Gastroesophageal sphincter (tissue), 4 donors: Measurements from ENCODE around the gene NOD2. TPM values are rescaled to one million over a fixed set of nuclear protein-coding genes. Genes with fewer than 3 reads are reported as not detected.

Experiments
- ATAC-seq: fragments of 150-250 bp; one replicate; pipeline ENCODE4 v1.9.1; 2016; ENCODE audit warnings: mild to moderate bottlenecking, moderate library complexity
- H3K27ac ChIP-seq, 4 donors: fragments of 200-600 bp; sonication (generic) in 3 of 4; 1 replicate in 3 of 4; 2 replicates in 1 of 4; pipeline ENCODE4 v1.5.1; 2016 to 2019
- H3K27me3 ChIP-seq: fragments of 200-600 bp; sonication (generic); one replicate; pipeline ENCODE4 v1.5.1; 2019
- H3K36me3 ChIP-seq, 2 donors: fragments of 200-600 bp; sonication (generic); one replicate each; pipeline ENCODE4 v1.5.1; 2019; ENCODE audit warnings: control low read depth in 1 of 2
- H3K4me1 ChIP-seq, 3 donors: fragments of 200-600 bp; sonication (generic); 1 replicate in 2 of 3; 2 replicates in 1 of 3; pipeline ENCODE4 v1.5.1; 2016 to 2019; ENCODE audit warnings: control low read depth in 2 of 3
- H3K4me3 ChIP-seq, 2 donors: fragments of 200-600 bp; sonication (generic); one replicate each; pipeline ENCODE4 v1.5.1; 2019; ENCODE audit warnings: mild to moderate bottlenecking in 1 of 2, moderate library complexity in 1 of 2
- H3K9me3 ChIP-seq, 3 donors: fragments of 200-600 bp; sonication (generic); one replicate each; pipeline ENCODE4 v1.5.1; 2017 to 2019; ENCODE audit warnings: control low read depth in 2 of 3
- EP300 ChIP-seq: sonication (generic); formaldehyde crosslinking; IDR thresholded peaks from one replicate; pipeline ENCODE4 v1.6.1; 2017; ENCODE audit warnings: antibody characterized with exemption, mild to moderate bottlenecking
- POLR2A ChIP-seq, 2 donors: fragments of 450-650 bp; IDR thresholded peaks; one replicate each; pipeline ENCODE4 v1.6.1; 2017; ENCODE audit warnings: antibody characterized with exemption in 2 of 2, mild to moderate bottlenecking in 2 of 2, moderate library complexity in 1 of 2
- POLR2AphosphoS5 ChIP-seq: sonication (generic); formaldehyde crosslinking; IDR thresholded peaks from one replicate; pipeline ENCODE4 v1.6.1; 2017; ENCODE audit warnings: antibody characterized with exemption
- WGBS, 2 donors: methylation state at CpG; one replicate each; pipeline ENCODE4 v1.1.5; 2018; ENCODE audit warnings: low coverage in 1 of 2; 5-methylcytosine and 5-hydroxymethylcytosine counted together
- total RNA-seq, 4 donors: library from RNA; depleted of rRNA; stranded (reverse); fragments of >200 nt; gene quantifications; one replicate each; pipeline ENCODE4 v1.1.0, GENCODE V29; 2016
- TF ChIP-seq, protein P1 (sequence below), 4 experiments: fragments of 200-600 bp in 2 of 4; fragments of 450-650 bp in 2 of 4; sonication (generic) in 1 of 4; IDR thresholded peaks; one replicate each; pipeline ENCODE4 v1.5.1; 2017 to 2019; ENCODE audit warnings: antibody characterized with exemption in 4 of 4, mild to moderate bottlenecking in 2 of 4, moderate library complexity in 2 of 4

The NOD2 gene
- total RNA-seq, 4 donors from 2014 or later = 0.82 to 5.9 (median 3.5) TPM

- peaks cover 0 to 22% of the 10 kb centered on the region in 2 donors for H3K36me3 ChIP-seq
- H3K27me3 ChIP-seq = peaks cover 7% of the 10 kb centered on the region
- H3K4me1 ChIP-seq = peaks cover 0 to 20% (median 5%) of the 10 kb centered on the region in 3 donors
- no peak for TF ChIP-seq POLR2AphosphoS5
- TF ChIP-seq, protein P1, sequence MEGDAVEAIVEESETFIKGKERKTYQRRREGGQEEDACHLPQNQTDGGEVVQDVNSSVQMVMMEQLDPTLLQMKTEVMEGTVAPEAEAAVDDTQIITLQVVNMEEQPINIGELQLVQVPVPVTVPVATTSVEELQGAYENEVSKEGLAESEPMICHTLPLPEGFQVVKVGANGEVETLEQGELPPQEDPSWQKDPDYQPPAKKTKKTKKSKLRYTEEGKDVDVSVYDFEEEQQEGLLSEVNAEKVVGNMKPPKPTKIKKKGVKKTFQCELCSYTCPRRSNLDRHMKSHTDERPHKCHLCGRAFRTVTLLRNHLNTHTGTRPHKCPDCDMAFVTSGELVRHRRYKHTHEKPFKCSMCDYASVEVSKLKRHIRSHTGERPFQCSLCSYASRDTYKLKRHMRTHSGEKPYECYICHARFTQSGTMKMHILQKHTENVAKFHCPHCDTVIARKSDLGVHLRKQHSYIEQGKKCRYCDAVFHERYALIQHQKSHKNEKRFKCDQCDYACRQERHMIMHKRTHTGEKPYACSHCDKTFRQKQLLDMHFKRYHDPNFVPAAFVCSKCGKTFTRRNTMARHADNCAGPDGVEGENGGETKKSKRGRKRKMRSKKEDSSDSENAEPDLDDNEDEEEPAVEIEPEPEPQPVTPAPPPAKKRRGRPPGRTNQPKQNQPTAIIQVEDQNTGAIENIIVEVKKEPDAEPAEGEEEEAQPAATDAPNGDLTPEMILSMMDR (IDR thresholded peaks at IDR 0.05) = peak in 1 of 4 experiments; percentile 22
- H3K9me3 ChIP-seq = peaks cover 0 to 27% (median 0%) of the 10 kb centered on the region in 3 donors
- no peak for ATAC-seq
- H3K4me3 ChIP-seq = no peak overlapping the region
- H3K27ac ChIP-seq = no peak overlapping the region
- 50% methylated on average over 2 of the region's 2 CpGs; no CpG with 5 or more reads in 1 of the 2 donors for WGBS, 2 donors
Measured at GRCh38 chr16:50671644-50672260, 21.7 kb upstream of the NOD2 start.

DNA sequence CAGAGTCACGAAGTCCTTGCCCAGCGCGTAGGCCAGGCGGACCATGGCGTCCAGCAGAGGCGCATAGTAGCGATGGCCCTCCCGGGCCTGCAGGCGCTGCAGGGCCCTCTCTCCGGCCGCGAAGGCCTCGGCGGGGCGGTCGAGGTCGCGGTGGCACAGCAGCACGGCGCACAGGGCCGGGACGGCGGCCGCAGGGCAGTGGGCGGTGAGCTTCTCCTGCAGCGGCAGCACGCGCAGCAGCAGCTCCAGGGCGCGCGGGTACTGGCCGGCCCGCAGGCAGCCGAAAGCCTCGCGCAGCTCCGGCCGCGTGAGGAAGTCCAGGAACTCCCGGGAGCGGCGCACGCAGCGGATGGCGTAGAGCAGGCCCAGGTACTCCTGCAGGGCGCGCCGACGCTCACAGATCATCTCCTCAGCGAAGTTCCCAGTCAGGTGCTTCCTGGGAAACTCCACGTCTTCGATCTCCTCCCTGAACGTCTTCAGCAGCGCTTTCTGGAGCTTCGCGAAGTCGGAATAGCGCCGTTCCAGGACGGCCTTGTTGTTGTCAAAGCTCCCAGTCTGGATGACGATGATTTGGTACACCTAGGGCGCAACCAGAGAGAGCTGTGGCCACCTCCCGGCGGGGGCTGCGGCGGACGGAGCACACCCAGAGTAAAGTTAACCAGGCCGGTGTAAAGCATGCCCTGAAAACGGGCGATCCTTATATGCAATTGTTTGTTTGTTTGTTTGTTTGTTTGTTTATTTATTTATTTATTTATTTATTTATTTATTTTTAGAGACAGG lies 19.7 kb upstream of the NOD2 start:
- Histone ChIP-seq H3K27me3 (peaks cover 7% of the 10 kb centered on the region), H3K9me3 (peaks cover 0 to 27% (median 0%) of the 10 kb centered on the region in 3 donors), H3K4me3 (no peak overlapping the region), H3K36me3 (peaks cover 0 to 22% of the 10 kb centered on the region in 2 donors), H3K4me1 (peaks cover 0 to 10% (median 2%) of the 10 kb centered on the region in 3 donors), H3K27ac (no peak overlapping the region)
- WGBS, 2 donors = 82 to 91% methylated on average over 10 to 15 of the region's 70 CpGs
- TF ChIP-seq, protein P1 (IDR thresholded peaks at IDR 0.05) = no peak
- no peak for TF ChIP-seq EP300
- no peak for TF ChIP-seq POLR2A (IDR thresholded peaks at IDR 0.05)
- TF ChIP-seq POLR2AphosphoS5 = no peak
- ATAC-seq = no peak

DNA sequence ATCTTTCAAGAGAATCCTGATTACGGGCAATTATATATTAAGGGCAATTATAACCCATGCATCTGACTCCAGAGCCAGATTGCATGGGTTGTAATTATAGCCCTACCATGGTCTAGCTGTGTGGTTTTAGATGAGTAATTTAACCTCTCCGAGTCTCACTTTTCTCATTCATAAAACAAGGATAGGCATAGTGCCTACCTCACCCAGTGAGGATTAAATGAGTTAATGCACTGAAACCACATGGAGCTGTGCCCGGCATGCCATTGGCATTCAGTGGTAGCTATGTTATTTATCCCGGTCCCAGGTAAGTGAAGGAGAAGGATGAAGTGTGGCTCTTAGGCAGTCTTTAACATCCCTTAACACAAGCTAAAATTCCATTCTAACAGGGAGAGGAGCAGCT lies 18.6 kb upstream of the NOD2 start:
- Histone ChIP-seq H3K27ac (no peak overlapping the region), H3K4me3 (no peak overlapping the region), H3K9me3 (peaks cover 0 to 27% (median 0%) of the 10 kb centered on the region in 3 donors), H3K27me3 (peaks cover 7% of the 10 kb centered on the region), H3K36me3 (peaks cover 0 to 22% of the 10 kb centered on the region in 2 donors), H3K4me1 (no peaks in the 10 kb centered on the region)
- ATAC-seq = no peak
- 83 to 100% methylated on average over 1 to 4 of the region's 4 CpGs for WGBS, 2 donors
- TF ChIP-seq, protein P1 (IDR thresholded peaks at IDR 0.05) = no peak

- Histone ChIP-seq H3K27ac (no peak overlapping the region), H3K4me1 (no peaks in the 10 kb centered on the region), H3K9me3 (peaks cover 0 to 27% (median 0%) of the 10 kb centered on the region in 3 donors), H3K27me3 (peaks cover 7% of the 10 kb centered on the region), H3K36me3 (peaks cover 0 to 22% of the 10 kb centered on the region in 2 donors), H3K4me3 (no peak overlapping the region)
- TF ChIP-seq POLR2AphosphoS5 (no peak), POLR2A (IDR thresholded peaks at IDR 0.05) (no peak)
- TF ChIP-seq, protein P1 (IDR thresholded peaks at IDR 0.05) = no peak
- ATAC-seq = no peak
- WGBS, 2 donors = 79 to 86% methylated on average over 7 to 10 of the region's 23 CpGs
Measured at GRCh38 chr16:50675686-50676610, 17.5 kb upstream of the NOD2 start.
